ENCODE results near the gene NRXN3.

Gene NRXN3

DNA sequence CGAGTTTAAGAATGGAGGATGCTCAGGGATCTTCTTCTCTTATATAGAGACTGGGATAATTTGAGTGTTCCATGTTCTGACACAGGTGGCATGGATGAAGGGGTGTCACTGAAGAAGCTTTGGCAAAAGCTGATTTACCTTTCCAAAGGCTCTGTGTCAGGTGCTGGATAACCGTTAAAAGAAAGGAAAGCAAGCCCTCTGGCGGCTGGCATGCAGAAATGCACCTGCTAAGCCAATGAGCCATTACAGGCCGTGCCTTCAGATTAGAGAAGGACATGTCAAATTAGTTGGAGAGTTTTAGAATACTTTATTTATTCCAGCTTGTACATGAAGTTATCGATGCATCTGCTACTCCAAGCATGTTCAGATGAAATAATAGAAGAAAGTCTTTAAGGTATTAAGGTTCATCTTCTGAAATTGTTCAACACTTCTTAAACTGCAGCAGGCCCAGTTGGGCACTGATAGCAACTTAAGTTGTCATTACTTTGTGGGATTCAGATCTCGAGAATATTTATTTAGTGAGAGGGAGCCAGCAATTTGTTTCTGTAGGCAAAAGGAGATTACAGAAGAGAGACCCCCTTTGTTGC, 678.2 kb downstream of the NRXN3 start:
- peak; percentile 59 for DNase-seq

- no peak for DNase-seq
Observed at GRCh38 chr14:78849952-78850351, 679.8 kb downstream of the NRXN3 start.

DNA sequence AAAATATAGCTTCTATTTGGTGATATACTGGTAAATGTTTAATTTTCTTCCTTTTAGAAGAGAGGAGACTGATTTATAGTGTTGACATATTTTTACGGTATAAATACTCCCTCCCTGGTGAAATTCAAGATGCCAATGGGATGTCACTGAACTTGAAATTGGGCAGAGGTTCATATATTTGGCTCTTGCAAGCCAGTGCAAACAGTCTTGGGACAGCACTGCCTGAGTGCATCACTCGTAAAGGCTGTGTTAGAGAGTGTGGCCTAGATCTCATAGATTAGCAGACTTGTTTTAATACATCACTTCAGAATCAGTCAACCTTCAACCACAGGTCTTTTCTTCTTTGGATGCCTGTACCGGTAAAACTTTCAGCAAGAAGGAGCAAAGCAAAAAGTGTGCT, 681.0 kb downstream of the NRXN3 start:
- DNase-seq, result no peak

- DNase-seq, result no peak
Observed at GRCh38 chr14:78852040-78852439, 681.9 kb downstream of the NRXN3 start.

DNA sequence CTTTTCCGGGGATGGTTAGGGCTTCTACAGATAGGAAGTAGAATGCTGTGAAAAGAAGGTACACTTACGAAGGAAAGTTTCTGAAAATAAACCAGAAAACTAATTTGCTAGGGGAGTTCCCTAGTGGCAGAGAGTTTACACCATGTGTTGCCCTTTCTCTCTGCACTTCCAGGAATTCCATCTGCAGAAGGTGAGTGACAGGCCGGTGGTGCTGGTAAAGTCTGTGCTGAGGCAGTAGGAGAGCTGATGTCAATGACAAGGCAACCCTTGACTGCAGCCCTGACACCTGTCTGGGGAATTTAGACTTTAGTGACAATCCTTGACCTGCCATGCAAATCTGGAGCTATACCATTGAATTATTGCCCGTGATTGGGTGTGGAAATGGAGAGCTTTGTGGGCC, 687.8 kb downstream of the NRXN3 start:
- DNase-seq, result no peak

GRCh38 chr14:78863143-78863542, 693.0 kb downstream of the NRXN3 start:
- DNase-seq, result no peak

DNA sequence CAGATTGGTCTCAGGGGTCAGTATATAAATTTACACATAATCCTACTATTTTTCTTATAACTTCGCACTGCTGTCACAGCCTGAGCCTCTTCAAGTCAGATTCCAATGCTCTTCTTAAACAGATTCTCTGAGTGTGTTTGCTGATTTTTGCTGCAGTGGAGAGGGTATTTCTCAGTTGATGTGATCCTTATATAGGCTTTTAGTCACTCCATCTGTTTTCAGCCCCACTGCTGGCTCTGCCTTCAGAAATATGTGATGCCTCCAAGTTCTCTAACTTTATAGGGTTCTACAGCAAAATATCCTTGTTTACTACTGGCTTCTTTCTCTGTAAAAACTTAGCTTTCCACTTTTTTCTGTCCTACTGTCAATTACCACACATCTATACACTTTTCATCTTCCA, 702.7 kb downstream of the NRXN3 start:
- no peak for DNase-seq

DNA sequence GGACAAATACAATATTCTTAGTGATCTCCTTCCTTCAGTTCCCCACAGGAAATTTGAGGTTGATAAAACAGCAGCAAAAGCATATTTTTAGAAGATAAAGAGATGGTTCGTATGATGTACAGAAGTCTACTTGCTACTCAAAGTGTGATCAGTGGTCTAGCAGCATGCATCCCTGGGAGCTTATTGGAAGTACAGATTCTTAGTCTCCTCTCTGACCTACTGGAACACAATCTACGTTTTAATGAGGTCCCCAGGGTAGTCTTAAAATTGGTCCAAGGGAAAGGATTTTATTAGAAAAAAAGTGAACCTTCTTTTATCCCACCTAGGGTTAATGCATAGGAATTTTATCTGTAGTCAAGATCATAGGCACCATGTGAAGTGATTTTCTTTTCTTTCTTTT, 703.4 kb downstream of the NRXN3 start:
- no peak for DNase-seq

- DNase-seq, result no peak
Observed at GRCh38 chr14:78875049-78875448, 704.9 kb downstream of the NRXN3 start.

DNA sequence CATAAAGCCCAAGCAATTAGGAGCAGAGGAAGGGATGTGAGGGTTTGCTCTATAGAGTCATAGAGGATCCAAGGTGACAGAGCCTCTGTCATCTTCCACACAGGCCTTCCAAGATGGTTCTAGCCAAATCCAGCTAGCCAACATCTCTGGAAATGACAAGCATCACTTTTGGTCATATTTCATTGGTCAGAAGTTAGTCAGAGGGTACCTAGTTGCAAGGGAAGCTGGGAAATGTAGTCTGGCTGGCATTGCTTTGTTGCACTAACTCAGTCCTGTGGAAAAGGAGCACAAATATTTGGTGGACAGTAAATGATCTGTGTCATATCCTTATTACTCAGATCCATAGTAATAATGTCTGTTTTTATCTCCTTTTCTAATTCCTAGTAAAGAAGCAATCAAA, 715.7 kb downstream of the NRXN3 start:
- DNase-seq, result no peak

DNA sequence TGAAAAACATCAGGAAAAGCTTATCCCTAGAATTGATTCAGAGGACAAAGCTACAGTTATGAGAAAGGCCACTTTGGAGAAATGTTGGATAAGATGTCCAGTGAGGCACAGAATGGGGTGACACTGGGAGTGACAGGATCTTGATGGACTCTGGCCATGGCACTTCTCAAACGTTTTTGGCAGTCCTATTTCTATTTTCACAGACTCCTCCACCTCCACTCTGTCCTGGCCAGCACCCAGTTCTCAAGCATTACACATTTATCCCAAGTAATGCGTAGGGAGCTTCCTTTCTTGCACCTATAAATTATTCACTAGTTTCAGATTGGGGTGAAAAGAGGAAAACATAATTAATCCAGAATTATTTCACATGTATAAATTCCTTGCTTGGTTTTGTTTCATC, 727.3 kb downstream of the NRXN3 start:
- no peak for DNase-seq

DNA sequence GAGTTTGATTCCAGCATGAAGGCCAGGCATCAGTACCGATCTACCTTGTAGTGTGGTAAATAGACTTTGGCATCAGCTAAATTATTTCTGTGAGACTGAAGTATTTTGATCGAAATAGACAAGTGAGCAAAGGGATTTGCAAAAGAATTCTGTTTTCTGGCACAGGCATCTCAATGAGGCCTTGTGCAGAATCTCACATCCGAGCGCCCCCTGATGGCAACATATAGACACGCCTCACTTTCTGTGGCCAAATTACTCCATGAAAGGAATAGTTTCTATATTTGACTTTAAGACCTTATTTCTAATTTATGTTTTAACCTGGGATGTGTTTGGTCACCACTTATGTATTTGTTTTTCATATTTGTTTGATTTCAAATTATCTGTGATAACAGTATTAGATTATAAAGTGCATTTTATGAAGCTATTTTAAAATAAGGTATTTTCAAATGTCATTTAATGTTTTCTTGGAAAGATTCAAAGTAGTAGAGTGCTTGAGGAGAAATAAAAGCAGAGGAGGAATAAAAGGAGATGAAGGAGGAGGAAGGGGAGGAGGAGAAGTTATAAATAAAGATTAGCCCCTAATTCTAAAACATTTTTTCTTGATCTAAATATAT, 731.9 kb downstream of the NRXN3 start:
- no peak for DNase-seq

GRCh38 chr14:78904094-78904493, 733.9 kb downstream of the NRXN3 start:
- DNase-seq, result no peak

- no peak for DNase-seq
Observed at GRCh38 chr14:78917462-78917861, 747.3 kb downstream of the NRXN3 start.

DNA sequence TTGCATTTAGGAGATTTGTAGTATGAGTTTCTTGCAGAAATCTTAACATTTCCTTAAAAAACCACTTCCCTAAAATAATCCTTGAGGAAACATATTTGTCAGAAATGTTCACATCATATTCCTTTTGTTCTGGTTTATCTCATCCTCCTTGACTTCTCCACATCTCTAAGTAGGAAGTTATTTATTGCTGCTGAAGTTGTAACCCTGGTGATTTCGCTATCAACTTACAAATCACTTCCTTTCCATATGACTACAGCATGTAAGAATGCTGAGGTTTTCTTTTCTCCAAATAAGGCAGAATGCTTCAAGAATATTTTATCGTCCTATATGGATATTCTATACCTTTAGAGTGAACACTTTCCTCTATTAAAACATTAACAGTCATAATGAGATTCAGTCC, 751.7 kb downstream of the NRXN3 start:
- no peak for DNase-seq

- no peak for DNase-seq
Observed at GRCh38 chr14:78927261-78927660, 757.1 kb downstream of the NRXN3 start.

- no peak for DNase-seq
Observed at GRCh38 chr14:78933166-78933565, 763.0 kb downstream of the NRXN3 start.

DNA sequence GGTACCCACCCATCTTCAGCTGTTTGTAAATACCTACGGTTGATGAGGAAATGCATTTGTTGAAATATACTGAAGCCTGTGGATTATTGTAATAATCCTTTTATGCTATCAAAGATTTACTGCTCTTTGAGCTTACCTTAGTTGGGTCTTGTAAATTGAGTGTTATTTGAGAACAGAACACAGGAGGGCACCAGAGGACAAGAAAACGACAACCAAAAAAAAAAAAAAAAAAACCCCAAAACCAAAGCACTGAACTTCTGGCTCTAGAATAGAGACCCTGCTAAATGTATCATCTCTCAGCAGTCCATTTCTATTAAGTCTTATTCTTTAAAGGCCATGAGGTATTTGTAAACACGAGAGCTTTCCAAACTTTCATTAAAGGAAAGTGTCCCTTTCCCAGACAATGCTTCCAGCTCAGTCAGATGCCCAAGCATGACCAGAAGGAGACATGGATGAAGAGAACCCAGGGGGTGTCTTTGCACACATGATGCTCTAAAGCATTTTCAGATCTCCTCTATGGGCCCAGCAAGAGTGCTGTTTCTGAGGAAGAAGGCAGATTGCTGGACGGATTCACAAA, 763.9 kb downstream of the NRXN3 start:
- DNase-seq, result peak; percentile 28

DNA sequence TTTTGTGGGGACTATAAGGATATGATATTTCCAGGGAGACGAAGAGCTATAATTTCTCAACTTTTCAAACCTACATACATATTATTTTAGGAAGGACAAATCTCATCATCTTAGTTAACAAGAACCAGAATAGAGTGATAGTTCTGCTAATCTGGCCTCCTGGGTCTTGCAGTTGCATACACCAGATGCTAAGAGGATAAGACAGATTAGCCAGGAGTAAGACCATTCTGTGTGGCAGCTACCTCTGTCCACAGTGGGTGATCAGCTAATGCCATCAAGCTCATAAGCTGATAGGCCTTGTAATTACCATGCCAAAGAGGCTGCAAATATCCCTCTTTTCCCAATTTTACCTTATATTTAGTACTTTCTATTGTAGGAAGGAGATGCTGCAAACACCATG, 776.8 kb downstream of the NRXN3 start:
- DNase-seq, result no peak

DNA sequence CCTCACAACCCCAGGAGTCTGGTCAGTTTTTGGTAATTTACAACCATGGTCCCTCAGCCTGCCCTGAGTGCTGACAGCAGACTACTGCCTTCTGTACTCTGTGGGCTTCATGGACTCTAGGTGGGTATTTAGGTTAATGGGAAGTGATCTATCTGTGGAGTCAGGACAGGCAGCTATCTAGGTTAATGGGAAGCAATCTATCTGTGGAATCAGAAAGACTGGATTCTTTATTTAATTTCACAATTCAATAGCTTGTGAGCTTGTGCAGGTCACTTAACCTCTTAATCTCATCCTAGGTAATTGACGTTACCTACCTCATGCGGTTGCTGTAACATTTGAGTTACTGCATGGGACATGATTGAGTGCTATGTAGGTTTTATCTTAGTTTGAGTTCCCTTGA, 777.5 kb downstream of the NRXN3 start:
- no peak for DNase-seq

- no peak for DNase-seq
Observed at GRCh38 chr14:78950649-78951048, 780.5 kb downstream of the NRXN3 start.

DNA sequence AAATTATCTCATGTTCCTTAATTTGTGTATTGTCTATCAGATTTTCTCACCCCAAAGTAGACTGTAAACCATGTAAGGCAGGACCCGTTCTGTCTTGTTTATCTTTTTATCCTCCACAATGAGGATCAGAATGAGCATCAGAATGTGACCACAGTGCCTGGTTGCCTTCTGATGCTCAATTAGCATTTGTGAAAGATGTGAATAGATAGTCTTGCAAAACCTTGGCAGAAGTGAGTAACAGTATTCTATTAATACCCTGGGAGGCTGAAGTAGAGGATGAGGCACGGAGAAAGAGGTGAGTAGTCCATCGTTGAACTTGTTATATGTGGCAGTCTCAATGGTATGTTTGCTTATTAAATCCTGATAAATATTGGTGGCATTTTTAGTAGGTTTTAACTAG, 781.4 kb downstream of the NRXN3 start:
- DNase-seq, result no peak

DNA sequence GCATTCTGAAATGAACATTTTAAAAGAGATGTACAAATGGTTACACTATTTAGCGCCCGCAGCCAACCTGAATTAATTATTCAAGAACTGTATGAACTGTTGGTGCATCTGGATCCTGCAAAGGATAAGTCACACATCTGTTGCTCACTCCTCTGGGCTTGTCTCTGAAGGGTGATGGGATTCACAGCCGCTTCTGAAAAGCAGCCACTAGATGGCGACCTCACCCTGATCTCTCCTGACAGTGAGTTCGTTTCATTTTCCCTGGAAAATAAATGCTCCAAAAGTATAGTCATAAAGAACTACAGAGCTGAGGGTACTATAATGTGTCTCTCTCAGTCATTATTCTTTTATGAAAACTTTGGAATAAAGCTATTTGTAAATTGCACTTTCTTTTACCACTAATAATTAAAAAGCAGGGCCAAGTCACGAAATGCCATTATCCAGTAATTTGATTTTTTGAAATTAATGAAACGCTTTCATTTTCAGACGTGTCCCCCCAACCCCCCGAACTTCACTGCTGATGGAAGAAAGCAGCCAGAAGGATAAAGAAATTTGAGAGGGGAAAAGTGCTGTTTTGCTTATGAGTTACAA, 789.6 kb downstream of the NRXN3 start:
- DNase-seq, result peak; percentile 57

- no peak for DNase-seq
Observed at GRCh38 chr14:78967111-78967809, 797.1 kb downstream of the NRXN3 start.

All from NCI-H1105 (cell line).